ENCODE results near the gene CELSR1.

The CELSR1 gene, protein sequence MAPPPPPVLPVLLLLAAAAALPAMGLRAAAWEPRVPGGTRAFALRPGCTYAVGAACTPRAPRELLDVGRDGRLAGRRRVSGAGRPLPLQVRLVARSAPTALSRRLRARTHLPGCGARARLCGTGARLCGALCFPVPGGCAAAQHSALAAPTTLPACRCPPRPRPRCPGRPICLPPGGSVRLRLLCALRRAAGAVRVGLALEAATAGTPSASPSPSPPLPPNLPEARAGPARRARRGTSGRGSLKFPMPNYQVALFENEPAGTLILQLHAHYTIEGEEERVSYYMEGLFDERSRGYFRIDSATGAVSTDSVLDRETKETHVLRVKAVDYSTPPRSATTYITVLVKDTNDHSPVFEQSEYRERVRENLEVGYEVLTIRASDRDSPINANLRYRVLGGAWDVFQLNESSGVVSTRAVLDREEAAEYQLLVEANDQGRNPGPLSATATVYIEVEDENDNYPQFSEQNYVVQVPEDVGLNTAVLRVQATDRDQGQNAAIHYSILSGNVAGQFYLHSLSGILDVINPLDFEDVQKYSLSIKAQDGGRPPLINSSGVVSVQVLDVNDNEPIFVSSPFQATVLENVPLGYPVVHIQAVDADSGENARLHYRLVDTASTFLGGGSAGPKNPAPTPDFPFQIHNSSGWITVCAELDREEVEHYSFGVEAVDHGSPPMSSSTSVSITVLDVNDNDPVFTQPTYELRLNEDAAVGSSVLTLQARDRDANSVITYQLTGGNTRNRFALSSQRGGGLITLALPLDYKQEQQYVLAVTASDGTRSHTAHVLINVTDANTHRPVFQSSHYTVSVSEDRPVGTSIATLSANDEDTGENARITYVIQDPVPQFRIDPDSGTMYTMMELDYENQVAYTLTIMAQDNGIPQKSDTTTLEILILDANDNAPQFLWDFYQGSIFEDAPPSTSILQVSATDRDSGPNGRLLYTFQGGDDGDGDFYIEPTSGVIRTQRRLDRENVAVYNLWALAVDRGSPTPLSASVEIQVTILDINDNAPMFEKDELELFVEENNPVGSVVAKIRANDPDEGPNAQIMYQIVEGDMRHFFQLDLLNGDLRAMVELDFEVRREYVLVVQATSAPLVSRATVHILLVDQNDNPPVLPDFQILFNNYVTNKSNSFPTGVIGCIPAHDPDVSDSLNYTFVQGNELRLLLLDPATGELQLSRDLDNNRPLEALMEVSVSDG (N-terminal part only)

DNA sequence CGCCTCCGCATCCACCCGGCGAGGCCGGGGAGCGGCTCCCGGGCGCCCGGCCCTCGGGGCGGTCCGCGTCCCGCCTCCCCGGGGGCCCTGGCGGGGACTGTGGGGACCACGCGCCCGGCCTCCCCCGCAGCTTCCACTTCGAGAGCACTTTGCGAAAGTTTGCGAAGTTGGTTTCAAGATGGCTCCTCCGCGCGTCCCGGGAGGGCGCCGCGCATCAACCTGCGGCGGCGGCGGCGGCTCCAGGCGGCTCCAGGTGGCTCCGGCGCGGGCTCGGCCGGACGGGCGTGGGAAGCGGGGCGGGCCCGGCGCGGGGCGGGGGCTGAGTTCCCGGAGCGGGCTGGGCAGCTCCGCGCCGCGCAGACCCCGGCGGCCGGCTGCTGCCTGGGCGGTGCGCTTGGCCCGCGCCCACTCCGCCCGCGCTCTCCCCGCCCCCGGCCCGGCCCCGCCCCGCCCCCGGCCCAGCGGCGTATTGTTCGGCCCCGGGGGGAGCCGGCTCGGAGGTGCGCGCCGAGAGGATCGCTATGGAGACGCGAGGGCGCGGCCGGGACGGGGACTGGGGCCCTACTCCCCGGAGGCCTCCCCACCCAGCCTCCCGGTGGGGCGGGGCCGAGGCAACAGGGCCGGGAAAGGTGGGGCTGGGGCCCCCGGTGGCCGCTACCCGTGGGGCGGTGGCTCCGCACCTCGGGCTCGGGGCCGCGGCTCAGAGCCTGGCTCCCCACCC is at the start of gene CELSR1:
CELSR1 (minus strand) TSS at position 396 of the 721 bp plus-strand sequence. CDS start 450 bp downstream, outside the sequence.
- H3K27ac ChIP-seq (ENCODE audit: low read depth, low read length), result no peak within 1 kb of the TSS
- H3K9me3 ChIP-seq (ENCODE audit: control insufficient read depth in 1 of 2, low read length in 2 of 2), result no peaks in the 10 kb centered on the region
- no peak within 1 kb of the TSS for H3K9ac ChIP-seq (ENCODE audit: low read depth in 1 of 2, low read length in 2 of 2)
- H3K4me3 ChIP-seq (ENCODE audit: low read depth in 1 of 2, low read length in 2 of 2), result peak within 1 kb of the TSS; percentile 28 to 40
- H3K4me1 ChIP-seq (ENCODE audit: control insufficient read depth in 1 of 2, insufficient read depth in 2 of 2, low read length in 2 of 2), result peaks cover 0 to 11% of the 10 kb centered on the region in 2 donors
- H3K27me3 ChIP-seq (ENCODE audit: control insufficient read depth in 1 of 2, insufficient read depth in 2 of 2, low read length in 2 of 2), result peaks cover 28 to 30% of the 10 kb centered on the region in 2 donors
- no peaks in the 10 kb centered on the region for H3K36me3 ChIP-seq (ENCODE audit: control insufficient read depth in 1 of 2, insufficient read depth in 2 of 2, low read length in 2 of 2)

DNA sequence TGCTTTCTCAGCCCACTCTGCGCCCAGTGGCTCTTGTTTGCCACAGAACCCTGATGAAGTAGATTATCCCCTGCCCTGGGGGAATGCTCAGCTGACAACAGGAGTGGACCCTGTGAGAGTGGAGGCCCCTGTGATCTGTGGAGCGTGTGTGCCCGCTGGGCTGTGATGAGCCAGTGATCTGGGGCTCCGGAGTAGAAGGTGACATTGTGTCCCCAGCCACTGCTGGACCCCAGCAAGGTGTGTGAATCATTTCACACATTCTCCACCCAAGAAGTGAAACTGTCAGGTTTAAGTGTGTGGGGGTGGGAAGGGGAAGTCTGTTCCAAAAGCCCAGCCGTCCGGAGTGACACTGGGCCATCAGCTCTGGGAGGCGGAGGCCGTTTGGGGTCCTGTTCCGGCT is 49.6 kb upstream of the CELSR1 start:
- H3K9ac ChIP-seq (ENCODE audit: low read depth in 1 of 2, low read length in 2 of 2), result peak overlapping the region; percentile 33 to 51
- no peaks in the 10 kb centered on the region for H3K27me3 ChIP-seq (ENCODE audit: control insufficient read depth in 1 of 2, insufficient read depth in 2 of 2, low read length in 2 of 2)
- no peaks in the 10 kb centered on the region for H3K9me3 ChIP-seq (ENCODE audit: control insufficient read depth in 1 of 2, low read length in 2 of 2)
- no peak overlapping the region for H3K27ac ChIP-seq (ENCODE audit: low read depth, low read length)
- peak overlapping the region; percentile 40 to 54 for H3K4me3 ChIP-seq (ENCODE audit: low read depth in 1 of 2, low read length in 2 of 2)
- H3K36me3 ChIP-seq (ENCODE audit: control insufficient read depth in 1 of 2, insufficient read depth in 2 of 2, low read length in 2 of 2), result no peaks in the 10 kb centered on the region
- peaks cover 50 to 57% of the 10 kb centered on the region in 2 donors for H3K4me1 ChIP-seq (ENCODE audit: control insufficient read depth in 1 of 2, insufficient read depth in 2 of 2, low read length in 2 of 2)

DNA sequence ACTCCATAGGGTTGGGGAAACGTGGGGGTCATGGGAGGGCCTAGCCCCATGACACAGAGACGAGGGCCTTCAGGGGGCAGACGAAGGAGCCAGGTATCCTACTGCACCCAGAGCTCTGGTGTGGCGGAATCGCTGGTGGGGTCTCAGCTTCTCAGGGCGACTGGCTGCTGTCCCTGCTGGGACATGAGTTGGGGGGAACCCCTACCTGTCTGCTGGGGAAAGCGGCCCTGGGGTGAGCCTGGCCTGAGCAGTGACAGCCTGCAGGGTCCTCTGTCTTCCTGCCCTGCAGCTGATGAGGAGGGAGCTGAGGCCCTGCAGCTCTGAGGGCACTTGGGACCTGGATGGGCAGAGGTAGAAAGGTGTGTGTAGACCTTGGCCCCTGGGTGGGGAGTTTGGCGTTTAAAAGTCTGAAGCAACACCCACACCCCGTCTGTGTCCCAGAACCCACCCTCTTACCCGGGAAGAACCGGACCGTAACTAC is 49.2 kb upstream of the CELSR1 start:
- Histone ChIP-seq H3K4me1 (ENCODE audit: control insufficient read depth in 1 of 2, insufficient read depth in 2 of 2, low read length in 2 of 2) (peaks cover 52 to 62% of the 10 kb centered on the region in 2 donors), H3K27me3 (ENCODE audit: control insufficient read depth in 1 of 2, insufficient read depth in 2 of 2, low read length in 2 of 2) (no peaks in the 10 kb centered on the region), H3K27ac (ENCODE audit: low read depth, low read length) (no peak overlapping the region), H3K36me3 (ENCODE audit: control insufficient read depth in 1 of 2, insufficient read depth in 2 of 2, low read length in 2 of 2) (no peaks in the 10 kb centered on the region), H3K4me3 (ENCODE audit: low read depth in 1 of 2, low read length in 2 of 2) (peak overlapping the region in 1 of 2 donors; percentile 54), H3K9me3 (ENCODE audit: control insufficient read depth in 1 of 2, low read length in 2 of 2) (no peaks in the 10 kb centered on the region), H3K9ac (ENCODE audit: low read depth in 1 of 2, low read length in 2 of 2) (peak overlapping the region in 1 of 2 donors; percentile 33)

DNA sequence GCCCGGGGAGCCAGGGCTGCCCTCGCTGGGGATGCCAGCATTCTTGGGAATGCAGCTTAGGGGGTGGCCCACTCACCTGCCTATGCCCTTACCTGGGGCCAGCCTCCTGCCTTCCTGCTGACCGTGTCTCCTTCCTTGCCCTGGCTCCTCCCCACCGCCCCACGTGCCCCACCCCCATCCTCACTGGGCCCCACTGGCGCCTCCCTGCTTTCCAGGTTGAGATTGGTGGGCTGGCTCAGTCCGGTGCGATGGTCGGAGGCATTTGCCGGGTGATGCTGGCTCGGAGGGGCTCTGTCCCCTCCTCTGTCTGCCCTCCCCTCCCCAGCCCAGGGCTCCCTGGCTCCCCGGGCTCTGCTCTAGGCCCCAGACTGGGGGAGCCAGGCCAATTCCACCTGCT is 48.7 kb upstream of the CELSR1 start:
- H3K9ac ChIP-seq (ENCODE audit: low read depth in 1 of 2, low read length in 2 of 2), result peak overlapping the region in 1 of 2 donors; percentile 51
- no peaks in the 10 kb centered on the region for H3K9me3 ChIP-seq (ENCODE audit: control insufficient read depth in 1 of 2, low read length in 2 of 2)
- H3K27ac ChIP-seq (ENCODE audit: low read depth, low read length), result no peak overlapping the region
- no peaks in the 10 kb centered on the region for H3K36me3 ChIP-seq (ENCODE audit: control insufficient read depth in 1 of 2, insufficient read depth in 2 of 2, low read length in 2 of 2)
- peaks cover 56 to 66% of the 10 kb centered on the region in 2 donors for H3K4me1 ChIP-seq (ENCODE audit: control insufficient read depth in 1 of 2, insufficient read depth in 2 of 2, low read length in 2 of 2)
- H3K4me3 ChIP-seq (ENCODE audit: low read depth in 1 of 2, low read length in 2 of 2), result no peak overlapping the region
- H3K27me3 ChIP-seq (ENCODE audit: control insufficient read depth in 1 of 2, insufficient read depth in 2 of 2, low read length in 2 of 2), result no peaks in the 10 kb centered on the region

DNA sequence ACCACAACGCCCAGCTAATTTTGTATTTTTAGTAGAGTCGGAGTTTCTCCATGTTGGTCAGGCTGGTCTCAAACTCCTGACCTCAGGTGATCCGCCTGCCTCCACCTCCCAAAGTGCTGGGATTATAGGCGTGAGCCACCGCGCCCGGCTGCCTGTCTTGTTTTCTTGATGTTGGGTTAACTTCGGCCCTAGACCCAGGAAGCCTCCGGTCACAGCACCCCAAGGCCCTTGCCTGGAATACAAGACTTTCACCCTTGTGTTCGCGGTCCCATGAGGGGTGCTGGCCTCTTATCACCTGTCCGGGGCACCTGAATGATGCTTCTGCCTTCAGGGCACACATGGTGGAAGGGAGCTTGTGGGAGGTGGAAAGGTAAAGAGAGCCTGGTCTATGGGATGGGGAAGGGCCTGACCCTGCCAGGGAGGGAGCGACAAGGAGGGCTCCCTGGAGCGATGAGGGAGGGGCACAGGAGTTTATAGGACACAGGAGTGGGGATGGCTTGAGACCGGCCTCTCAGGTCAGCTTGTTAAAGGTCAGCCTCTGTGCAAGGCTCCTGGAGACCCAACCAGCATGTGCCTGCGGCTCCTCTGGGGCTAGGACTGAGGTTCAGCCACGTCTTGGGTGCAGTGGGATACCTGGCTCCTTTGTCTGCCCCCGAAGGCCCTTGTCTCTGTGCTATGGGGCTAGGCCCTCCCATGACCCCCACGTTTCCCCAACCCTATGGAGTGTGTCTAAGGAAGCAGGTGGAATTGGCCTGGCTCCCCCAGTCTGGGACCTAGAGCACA is 48.1 kb upstream of the CELSR1 start:
- Histone ChIP-seq H3K9ac (ENCODE audit: low read depth in 1 of 2, low read length in 2 of 2) (peak overlapping the region in 1 of 2 donors; percentile 51), H3K27me3 (ENCODE audit: control insufficient read depth in 1 of 2, insufficient read depth in 2 of 2, low read length in 2 of 2) (no peaks in the 10 kb centered on the region), H3K4me1 (ENCODE audit: control insufficient read depth in 1 of 2, insufficient read depth in 2 of 2, low read length in 2 of 2) (peaks cover 60 to 71% of the 10 kb centered on the region in 2 donors), H3K36me3 (ENCODE audit: control insufficient read depth in 1 of 2, insufficient read depth in 2 of 2, low read length in 2 of 2) (no peaks in the 10 kb centered on the region), H3K27ac (ENCODE audit: low read depth, low read length) (no peak overlapping the region), H3K9me3 (ENCODE audit: control insufficient read depth in 1 of 2, low read length in 2 of 2) (no peaks in the 10 kb centered on the region), H3K4me3 (ENCODE audit: low read depth in 1 of 2, low read length in 2 of 2) (no peak overlapping the region)

DNA sequence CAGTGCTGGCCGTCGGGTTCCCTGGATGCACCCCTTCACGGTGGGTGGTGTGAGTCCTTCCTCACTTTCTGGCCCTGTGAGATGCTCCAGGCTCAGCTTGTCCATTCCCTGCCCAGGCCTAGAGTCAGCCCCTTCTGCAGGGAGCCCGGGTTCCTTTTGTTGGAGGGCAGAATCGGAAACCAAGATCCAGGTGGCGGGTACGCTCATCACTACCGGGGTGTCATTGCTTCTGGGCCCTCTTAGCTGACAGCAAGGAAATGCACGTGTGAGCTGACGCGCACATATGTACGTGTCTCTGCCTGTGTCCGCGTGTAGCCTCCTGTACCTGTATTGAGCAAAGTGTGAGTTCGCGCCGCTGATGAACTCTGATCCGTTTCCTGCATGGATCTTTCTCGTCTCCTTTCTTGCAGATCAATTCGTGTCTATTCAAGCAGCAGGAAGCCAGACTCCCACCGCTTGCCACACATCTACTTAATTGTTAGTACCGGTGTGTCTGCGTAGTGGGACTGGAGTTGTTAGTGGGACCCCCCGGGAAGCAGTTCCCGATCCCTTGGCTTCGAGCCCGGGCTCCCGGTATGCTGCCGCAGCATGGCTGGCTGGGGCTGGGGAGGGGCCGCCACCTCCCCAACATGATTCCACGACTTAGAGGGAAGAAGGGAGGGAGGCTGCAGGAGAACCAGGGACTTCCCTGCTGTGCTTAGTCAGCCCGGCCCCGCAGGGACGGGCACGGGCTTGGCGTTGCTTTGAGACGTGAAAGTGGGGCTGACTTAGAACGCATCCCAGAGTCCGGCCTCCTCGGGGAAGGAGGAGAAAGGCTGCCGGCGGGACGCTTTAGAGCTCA is 46.9 kb upstream of the CELSR1 start:
- Histone ChIP-seq H3K27me3 (ENCODE audit: control insufficient read depth in 1 of 2, insufficient read depth in 2 of 2, low read length in 2 of 2) (no peaks in the 10 kb centered on the region), H3K36me3 (ENCODE audit: control insufficient read depth in 1 of 2, insufficient read depth in 2 of 2, low read length in 2 of 2) (no peaks in the 10 kb centered on the region), H3K4me1 (ENCODE audit: control insufficient read depth in 1 of 2, insufficient read depth in 2 of 2, low read length in 2 of 2) (peaks cover 71 to 83% of the 10 kb centered on the region in 2 donors), H3K4me3 (ENCODE audit: low read depth in 1 of 2, low read length in 2 of 2) (no peak overlapping the region), H3K27ac (ENCODE audit: low read depth, low read length) (no peak overlapping the region), H3K9me3 (ENCODE audit: control insufficient read depth in 1 of 2, low read length in 2 of 2) (no peaks in the 10 kb centered on the region), H3K9ac (ENCODE audit: low read depth in 1 of 2, low read length in 2 of 2) (no peak overlapping the region)

DNA sequence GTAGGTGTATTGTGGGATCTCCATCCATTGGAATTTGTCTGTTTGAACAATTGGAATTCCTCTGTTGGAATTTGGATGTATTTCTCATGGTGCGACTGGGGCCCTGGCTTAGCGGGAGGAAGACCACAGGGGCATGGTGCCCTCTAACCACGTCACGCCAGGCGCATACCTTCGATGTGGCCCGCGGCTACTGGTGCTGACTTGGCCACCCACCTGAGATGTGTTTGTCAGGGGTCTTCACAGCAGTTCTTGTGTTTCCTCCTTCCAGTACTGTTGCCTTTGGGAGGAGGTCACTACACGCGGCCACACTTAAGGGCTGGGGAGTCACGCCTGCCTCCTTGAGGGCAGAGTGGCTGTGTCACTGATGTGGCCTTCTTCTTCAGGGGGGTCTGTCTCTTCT is 46.2 kb upstream of the CELSR1 start:
- H3K9ac ChIP-seq (ENCODE audit: low read depth in 1 of 2, low read length in 2 of 2), result no peak overlapping the region
- H3K27me3 ChIP-seq (ENCODE audit: control insufficient read depth in 1 of 2, insufficient read depth in 2 of 2, low read length in 2 of 2), result no peaks in the 10 kb centered on the region
- no peak overlapping the region for H3K4me3 ChIP-seq (ENCODE audit: low read depth in 1 of 2, low read length in 2 of 2)
- H3K36me3 ChIP-seq (ENCODE audit: control insufficient read depth in 1 of 2, insufficient read depth in 2 of 2, low read length in 2 of 2), result no peaks in the 10 kb centered on the region
- no peaks in the 10 kb centered on the region for H3K9me3 ChIP-seq (ENCODE audit: control insufficient read depth in 1 of 2, low read length in 2 of 2)
- peaks cover 78 to 90% of the 10 kb centered on the region in 2 donors for H3K4me1 ChIP-seq (ENCODE audit: control insufficient read depth in 1 of 2, insufficient read depth in 2 of 2, low read length in 2 of 2)
- no peak overlapping the region for H3K27ac ChIP-seq (ENCODE audit: low read depth, low read length)

DNA sequence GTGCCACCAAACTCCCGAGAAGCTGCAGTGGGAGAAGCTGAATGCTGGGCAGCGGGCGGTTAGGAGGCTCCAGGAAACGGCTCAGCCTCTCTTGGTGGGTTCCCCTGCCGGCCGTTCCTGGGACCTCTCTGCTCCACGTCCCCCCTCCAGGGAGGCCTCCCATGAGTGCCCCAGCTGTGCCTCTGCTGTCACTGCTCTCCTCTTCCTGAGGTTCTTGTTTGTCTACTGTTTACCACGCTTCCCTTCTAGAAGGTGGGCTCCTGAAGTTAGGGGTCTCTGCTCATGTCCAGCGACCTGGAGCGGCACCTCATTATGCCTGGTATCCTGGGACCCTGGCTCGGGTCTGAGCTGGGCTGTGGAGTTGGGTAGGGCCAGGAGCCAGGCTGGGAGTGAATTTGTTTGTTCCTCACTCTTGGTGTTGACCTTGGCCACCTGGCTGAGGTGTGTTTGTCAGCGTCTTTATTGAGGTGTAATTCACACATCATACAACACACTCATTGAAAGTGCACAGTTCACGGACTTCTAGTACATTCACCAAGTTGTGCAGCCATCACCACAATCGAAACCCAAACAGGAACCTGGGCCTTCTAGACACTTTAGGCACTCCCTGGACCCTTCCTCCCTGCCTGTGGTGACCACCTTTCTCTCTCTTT is 45.0 kb upstream of the CELSR1 start:
- peak overlapping the region; percentile 63 to 69 for H3K9ac ChIP-seq (ENCODE audit: low read depth in 1 of 2, low read length in 2 of 2)
- no peaks in the 10 kb centered on the region for H3K27me3 ChIP-seq (ENCODE audit: control insufficient read depth in 1 of 2, insufficient read depth in 2 of 2, low read length in 2 of 2)
- no peaks in the 10 kb centered on the region for H3K36me3 ChIP-seq (ENCODE audit: control insufficient read depth in 1 of 2, insufficient read depth in 2 of 2, low read length in 2 of 2)
- peak overlapping the region; percentile 41 to 42 for H3K4me3 ChIP-seq (ENCODE audit: low read depth in 1 of 2, low read length in 2 of 2)
- H3K4me1 ChIP-seq (ENCODE audit: control insufficient read depth in 1 of 2, insufficient read depth in 2 of 2, low read length in 2 of 2), result peaks cover 78 to 90% of the 10 kb centered on the region in 2 donors
- peak overlapping the region; percentile 75 for H3K27ac ChIP-seq (ENCODE audit: low read depth, low read length)
- no peaks in the 10 kb centered on the region for H3K9me3 ChIP-seq (ENCODE audit: control insufficient read depth in 1 of 2, low read length in 2 of 2)
